ENCODE results near the gene FNBP1. TPM values are rescaled to one million over a fixed set of nuclear protein-coding genes. Genes with fewer than 3 reads are reported as not detected.

The FNBP1 gene
- total and polyA plus RNA-seq, 2 of the 13 experiments (the other 11 are each of a cell fraction or from before 2014, with no cell fraction given), result 5.4 to 19.5 TPM

- Histone ChIP-seq H3K4me2 (ENCODE audit: low read depth, low read length) (no peak overlapping the region), H4K20me1 (ENCODE audit: insufficient read depth, low read length) (no peaks in the 10 kb centered on the region), H3K4me3 (replicated peaks in 1 of 3; ENCODE audit: insufficient read depth in 1 of 3, low read depth in 2 of 3, low read length in 3 of 3) (no peak overlapping the region), H3K27me3 (ENCODE audit: control insufficient read depth in 1 of 2, insufficient read depth in 2 of 2, low read length in 2 of 2) (no peaks in the 10 kb centered on the region), H3K27ac (ENCODE audit: extremely low read length, insufficient read depth, low read length) (no peak overlapping the region), H2AFZ (ENCODE audit: low read length) (no peak overlapping the region), H3K9me3 (ENCODE audit: low read length) (no peaks in the 10 kb centered on the region), H3K4me1 (ENCODE audit: insufficient read depth, low read length) (peaks cover 11% of the 10 kb centered on the region), H3K36me3 (replicated peaks in 1 of 2; ENCODE audit: control insufficient read depth in 1 of 2, insufficient read depth in 2 of 2, low read length in 2 of 2) (peaks cover 4 to 11% of the 10 kb centered on the region in 2 experiments; a peak in 2 of 5 replicates), H3K9ac (ENCODE audit: insufficient read depth, low read depth, low read length) (no peak overlapping the region), H3K79me2 (ENCODE audit: insufficient read depth, low read length) (no peaks in the 10 kb centered on the region)
- no TSS peak for BruUV-seq (replicated peaks)
- intact Hi-C loops (cut with micrococcal nuclease; ENCODE audit: unreplicated experiment) (no loop called here), in situ Hi-C loops (cut with HindIII; ENCODE audit: extremely low pct_ligation_motif_present, low pct_unique_long_range_greater_than_20kb) (no loop called here)
- WGBS (ENCODE audit: low lambda C conversion rate), result 96% methylated on average over 9 of the region's 9 CpGs
- ChIA-PET POLR2A (no interaction called here), CTCF (ENCODE audit: low intra/inter-chr PET ratio, low total read pairs) (no interaction called here)
- FAIRE-seq (no peak), ATAC-seq (no peak), DNase-seq (ENCODE audit: low spot score) (no peak)
- no peak for TF ChIP-seq CTCF (CRISPR knock-in tag; IDR thresholded peaks at IDR 0.05)
- TF ChIP-seq NR1H2 (CRISPR knock-in tag; IDR thresholded peaks at IDR 0.05; ENCODE audit: borderline replicate concordance, low read depth), result no peak
- TF ChIP-seq, protein P1, sequence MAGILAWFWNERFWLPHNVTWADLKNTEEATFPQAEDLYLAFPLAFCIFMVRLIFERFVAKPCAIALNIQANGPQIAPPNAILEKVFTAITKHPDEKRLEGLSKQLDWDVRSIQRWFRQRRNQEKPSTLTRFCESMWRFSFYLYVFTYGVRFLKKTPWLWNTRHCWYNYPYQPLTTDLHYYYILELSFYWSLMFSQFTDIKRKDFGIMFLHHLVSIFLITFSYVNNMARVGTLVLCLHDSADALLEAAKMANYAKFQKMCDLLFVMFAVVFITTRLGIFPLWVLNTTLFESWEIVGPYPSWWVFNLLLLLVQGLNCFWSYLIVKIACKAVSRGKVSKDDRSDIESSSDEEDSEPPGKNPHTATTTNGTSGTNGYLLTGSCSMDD (CRISPR knock-in tag; IDR thresholded peaks at IDR 0.05), result no peak
- TF ChIP-seq, protein P2, sequence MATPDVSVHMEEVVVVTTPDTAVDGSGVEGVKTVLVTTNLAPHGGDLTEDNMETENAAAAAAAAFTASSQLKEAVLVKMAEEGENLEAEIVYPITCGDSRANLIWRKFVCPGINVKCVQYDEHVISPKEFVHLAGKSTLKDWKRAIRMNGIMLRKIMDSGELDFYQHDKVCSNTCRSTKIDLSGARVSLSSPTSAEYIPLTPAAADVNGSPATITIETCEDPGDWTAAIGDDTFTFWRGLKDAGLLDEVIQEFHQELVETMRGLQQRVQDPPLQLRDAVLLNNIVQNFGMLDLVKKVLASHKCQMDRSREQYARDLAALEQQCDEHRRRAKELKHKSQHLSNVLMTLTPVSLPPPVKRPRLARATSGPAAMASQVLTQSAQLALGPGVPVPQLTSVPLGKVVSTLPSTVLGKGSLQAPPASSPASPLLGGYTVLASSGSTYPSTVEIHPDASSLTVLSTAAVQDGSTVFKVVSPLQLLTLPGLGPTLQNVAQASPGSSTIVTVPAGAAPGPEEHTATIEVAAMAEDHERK (CRISPR knock-in tag; IDR thresholded peaks at IDR 0.05; ENCODE audit: low read depth), result no peak
- no peak for TF ChIP-seq HNF4A (CRISPR knock-in tag; IDR thresholded peaks at IDR 0.05)
- TF ChIP-seq, protein P3, sequence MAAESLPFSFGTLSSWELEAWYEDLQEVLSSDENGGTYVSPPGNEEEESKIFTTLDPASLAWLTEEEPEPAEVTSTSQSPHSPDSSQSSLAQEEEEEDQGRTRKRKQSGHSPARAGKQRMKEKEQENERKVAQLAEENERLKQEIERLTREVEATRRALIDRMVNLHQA (CRISPR knock-in tag; IDR thresholded peaks at IDR 0.05), result no peak
- no peak for TF ChIP-seq ZNF576 (CRISPR knock-in tag; IDR thresholded peaks at IDR 0.05)
- no peak for TF ChIP-seq ZNF138 (CRISPR knock-in tag; IDR thresholded peaks at IDR 0.05; ENCODE audit: low read depth)
- no peak for TF ChIP-seq MTF2 (CRISPR knock-in tag; IDR thresholded peaks at IDR 0.05; ENCODE audit: borderline replicate concordance)
- TF ChIP-seq, protein P4, sequence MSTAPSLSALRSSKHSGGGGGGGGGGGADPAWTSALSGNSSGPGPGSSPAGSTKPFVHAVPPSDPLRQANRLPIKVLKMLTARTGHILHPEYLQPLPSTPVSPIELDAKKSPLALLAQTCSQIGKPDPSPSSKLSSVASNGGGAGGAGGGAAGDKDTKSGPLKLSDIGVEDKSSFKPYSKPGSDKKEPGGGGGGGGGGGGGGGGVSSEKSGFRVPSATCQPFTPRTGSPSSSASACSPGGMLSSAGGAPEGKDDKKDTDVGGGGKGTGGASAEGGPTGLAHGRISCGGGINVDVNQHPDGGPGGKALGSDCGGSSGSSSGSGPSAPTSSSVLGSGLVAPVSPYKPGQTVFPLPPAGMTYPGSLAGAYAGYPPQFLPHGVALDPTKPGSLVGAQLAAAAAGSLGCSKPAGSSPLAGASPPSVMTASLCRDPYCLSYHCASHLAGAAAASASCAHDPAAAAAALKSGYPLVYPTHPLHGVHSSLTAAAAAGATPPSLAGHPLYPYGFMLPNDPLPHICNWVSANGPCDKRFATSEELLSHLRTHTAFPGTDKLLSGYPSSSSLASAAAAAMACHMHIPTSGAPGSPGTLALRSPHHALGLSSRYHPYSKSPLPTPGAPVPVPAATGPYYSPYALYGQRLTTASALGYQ (CRISPR knock-in tag; IDR thresholded peaks at IDR 0.05), result no peak
- TF ChIP-seq ZNF451 (CRISPR knock-in tag; IDR thresholded peaks at IDR 0.05), result no peak
- TF ChIP-seq DPF2 (CRISPR knock-in tag; IDR thresholded peaks at IDR 0.05; ENCODE audit: borderline replicate concordance, low read depth), result no peak
- no peak for TF ChIP-seq TBX2 (CRISPR knock-in tag; IDR thresholded peaks at IDR 0.05; ENCODE audit: borderline replicate concordance)
- TF ChIP-seq ZEB1 (IDR thresholded peaks at IDR 0.05; ENCODE audit: insufficient replicate concordance, low read depth), result no peak
- TF ChIP-seq ZNF3 (CRISPR knock-in tag; IDR thresholded peaks at IDR 0.05), result no peak
Measured at GRCh38 chr9:129894120-129894823, 148.7 kb downstream of the FNBP1 start.
